Activated CD4-positive, alpha-beta T cell treated with anti-CD3 and anti-CD28 coated beads, Interleukin-2, amount 50 U/mL, for 24 hours (primary cell): ENCODE data around the gene TSPAN33.
"Not testable (repeated sequence)": the region's sequence is repeated elsewhere in the genome, so short reads cannot be mapped to it uniquely, and the experiment has no call there.

Experiments
- DNase-seq, 2 donors: peaks; one replicate each; pipeline ENCODE4 v3.0.0-alpha.2; 2020; ENCODE audit warnings: low read depth in 1 of 2, low spot score in 1 of 2

Gene TSPAN33

DNA sequence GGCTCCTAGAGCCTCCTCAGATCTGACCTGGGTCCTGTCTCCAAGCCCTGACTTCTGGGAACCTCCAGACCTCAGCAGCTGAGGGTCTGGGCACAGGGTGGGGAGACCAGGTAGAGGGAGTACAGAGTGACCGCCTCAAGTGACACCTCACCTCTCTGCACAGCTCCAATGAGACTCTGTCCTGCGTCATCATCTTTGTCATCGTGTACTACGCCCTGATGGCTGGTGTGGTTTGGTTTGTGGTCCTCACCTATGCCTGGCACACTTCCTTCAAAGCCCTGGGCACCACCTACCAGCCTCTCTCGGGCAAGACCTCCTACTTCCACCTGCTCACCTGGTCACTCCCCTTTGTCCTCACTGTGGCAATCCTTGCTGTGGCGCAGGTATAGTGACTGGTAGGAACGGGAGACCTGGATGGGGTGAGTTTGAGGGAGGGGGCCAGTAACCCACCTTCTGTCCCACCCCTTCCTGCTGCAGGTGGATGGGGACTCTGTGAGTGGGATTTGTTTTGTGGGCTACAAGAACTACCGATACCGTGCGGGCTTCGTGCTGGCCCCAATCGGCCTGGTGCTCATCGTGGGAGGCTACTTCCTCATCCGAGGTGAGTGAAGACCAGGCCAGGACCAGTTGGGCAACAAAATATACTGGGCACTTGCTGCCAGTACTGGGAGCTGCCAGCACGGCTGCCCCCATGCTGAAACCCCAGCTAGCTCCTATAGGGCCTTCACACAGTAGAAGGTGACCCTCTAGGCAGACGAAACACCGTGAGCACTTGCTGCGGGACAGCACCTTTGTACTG lies 61.7 kb downstream of the TSPAN33 start:
- no peak for DNase-seq

DNA sequence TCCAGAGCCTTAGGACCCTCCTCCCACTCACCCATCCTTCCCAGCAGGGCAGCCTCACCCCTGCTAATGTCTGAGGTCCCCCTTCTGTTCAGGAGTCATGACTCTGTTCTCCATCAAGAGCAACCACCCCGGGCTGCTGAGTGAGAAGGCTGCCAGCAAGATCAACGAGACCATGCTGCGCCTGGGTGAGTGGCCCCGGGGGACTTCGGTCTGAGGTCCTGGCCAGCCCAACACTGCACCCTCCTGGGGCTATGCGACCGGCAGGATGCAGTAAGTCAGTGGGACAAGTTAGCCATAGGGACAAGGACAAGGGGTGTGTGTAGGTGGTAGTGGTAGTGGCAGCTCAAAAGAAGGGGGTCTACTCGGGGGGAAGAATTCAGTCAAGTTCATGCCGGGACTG lies 64.2 kb downstream of the TSPAN33 start:
- DNase-seq = no peak

GRCh38 chr7:129209067-129209926 lies 64.8 kb downstream of the TSPAN33 start:
- DNase-seq = no peak

GRCh38 chr7:129210256-129210988 lies 65.9 kb downstream of the TSPAN33 start:
- peak; percentile 37 to 62 for DNase-seq

GRCh38 chr7:129210989-129211312 lies 66.4 kb downstream of the TSPAN33 start:
- no peak for DNase-seq

- DNase-seq = no peak
These were observed 67.6 kb downstream of the TSPAN33 start for GRCh38 chr7:129212126-129212525.

DNA sequence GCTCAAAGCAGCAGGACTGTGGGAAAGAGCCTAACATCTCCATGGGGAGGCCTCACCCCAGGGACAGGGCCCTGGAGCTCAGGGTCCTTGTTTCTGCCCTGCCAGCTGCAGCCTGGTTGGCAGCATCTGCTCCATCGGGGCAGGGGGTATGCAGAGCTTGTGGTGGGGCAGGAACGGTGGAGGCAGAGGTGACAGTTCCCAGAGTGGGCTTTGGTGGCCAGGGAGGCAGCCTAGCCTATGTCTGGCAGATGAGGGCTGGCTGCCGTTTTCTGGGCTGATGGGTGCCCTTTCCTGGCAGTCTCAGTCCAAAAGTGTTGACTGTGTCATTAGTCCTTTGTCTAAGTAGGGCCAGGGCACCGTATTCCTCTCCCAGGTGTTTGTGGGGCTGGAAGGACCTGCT lies 68.1 kb downstream of the TSPAN33 start:
- DNase-seq = no peak

DNA sequence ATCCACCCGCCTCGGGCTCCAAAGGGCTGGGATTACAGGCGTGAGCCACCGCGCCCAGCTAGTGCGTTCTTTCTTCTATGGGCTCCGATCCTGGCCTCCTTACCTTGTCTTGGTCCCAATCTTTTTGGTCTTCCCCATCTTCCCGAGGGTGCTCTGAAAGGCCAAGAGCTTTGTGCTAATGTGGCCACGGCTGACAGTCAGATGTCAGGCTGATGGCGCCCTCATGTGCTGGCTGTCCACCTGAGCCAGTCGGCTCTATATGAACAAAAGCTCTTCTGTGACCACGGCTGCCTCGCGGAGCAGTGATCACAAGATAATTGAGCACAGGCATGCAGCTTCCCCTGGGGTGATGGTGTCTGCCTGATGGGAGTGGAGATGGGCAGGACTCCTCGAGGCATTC lies 69.3 kb downstream of the TSPAN33 start:
- DNase-seq = no peak

DNA sequence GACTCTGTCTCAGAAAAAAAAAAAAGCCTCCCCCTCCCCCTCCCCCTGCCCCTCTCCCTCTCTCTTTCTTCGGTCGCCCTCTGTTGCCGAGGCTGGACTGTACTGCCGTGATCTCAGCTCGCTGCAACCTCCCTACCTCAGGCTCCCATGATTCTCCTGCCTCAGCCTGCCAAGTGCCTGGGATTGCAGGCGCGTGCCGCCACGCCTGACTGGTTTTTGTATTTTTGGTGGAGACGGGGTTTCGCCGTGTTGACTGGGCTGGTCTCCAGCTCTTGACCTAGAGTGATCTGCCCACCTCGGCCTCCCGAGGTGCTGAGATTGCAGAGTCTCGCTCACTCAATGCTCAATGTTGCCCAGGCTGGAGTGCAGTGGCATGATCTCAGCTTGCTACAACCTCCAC lies 71.2 kb downstream of the TSPAN33 start:
- not testable (repeated sequence) for DNase-seq

GRCh38 chr7:129216101-129216715 lies 71.7 kb downstream of the TSPAN33 start:
- DNase-seq = not testable (repeated sequence)

DNA sequence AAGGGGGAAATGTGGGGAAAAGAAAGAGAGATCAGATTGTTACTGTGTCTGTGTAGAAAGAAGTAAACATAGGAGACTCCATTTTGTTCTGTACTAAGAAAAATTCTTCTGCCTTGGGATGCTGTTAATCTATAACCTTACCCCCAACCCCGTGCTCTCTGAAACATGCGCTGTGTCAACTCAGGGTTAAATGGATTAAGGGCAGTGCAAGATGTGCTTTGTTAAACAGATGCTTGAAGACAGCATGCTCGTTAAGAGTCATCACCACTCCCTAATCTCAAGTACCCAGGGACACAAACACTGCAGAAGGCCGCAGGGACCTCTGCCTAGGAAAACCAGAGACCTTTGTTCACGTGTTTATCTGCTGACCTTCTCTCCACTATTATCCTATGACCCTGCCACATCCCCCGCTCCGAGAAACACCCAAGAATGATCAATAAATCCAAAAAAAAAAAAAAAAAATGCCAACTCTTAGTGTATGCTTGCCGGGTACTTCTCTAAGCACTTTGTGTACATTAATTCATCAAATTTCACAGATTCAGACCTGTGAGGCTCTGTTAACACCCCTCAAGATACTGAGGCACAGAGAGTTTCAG lies 72.4 kb downstream of the TSPAN33 start:
- DNase-seq = not testable (repeated sequence)

GRCh38 chr7:129218514-129219062 lies 74.1 kb downstream of the TSPAN33 start:
- peak; percentile 59 to 66 for DNase-seq

DNA sequence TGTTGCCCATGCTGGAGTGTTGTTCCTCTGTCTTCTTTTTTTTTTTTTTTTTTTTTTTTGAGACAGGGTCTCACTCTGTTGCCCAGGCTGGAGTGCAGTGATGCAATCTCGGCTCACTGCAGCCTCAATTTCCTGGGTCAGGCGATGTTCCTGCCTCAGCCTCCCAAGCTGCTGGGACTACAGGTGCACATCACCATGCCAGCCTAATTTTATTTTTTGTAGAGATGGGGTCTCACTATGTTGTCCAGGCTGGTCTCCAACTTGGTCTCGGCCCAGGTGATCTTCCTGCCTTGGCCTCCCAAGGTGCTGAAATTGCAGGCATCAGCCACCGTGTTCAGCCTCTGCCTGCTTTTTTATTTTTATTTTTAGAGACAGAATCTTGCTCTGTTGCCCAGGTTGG lies 74.7 kb downstream of the TSPAN33 start:
- DNase-seq = not testable (repeated sequence)
